GM19328 (cell line): ENCODE data around the gene DMPK.
"Not testable (repeated sequence)": the region's sequence is repeated elsewhere in the genome, so short reads cannot be mapped to it uniquely, and the experiment has no call there.

Source experiments
- ATAC-seq: cut with Tn5 transposase; IDR thresholded peaks from one replicate; pipeline ENCODE4 v1.9.1; 2021; ENCODE audit warnings: mild to moderate bottlenecking, moderate library complexity; ENCODE audit not compliant: unreplicated experiment

The DMPK gene

DNA sequence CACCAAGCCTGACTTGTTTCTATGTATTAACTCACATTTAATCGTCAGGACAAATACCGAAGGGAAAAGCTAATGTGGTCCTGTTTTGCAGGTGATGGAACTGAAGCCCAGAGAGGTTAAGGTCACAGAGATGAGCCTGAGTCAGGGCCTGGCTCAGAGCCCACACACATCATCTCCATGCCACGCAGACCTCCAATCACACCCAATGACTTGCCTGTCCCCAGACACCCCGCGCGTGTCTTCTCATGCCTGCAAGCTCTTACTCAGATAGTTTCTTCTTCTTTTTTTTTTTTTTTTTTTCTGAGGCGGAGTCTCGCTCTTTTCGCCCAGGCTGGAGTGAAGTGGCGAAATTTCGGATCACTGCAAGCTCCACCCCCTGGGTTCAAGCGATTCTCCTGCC, 29.7 kb downstream of the DMPK start:
- ATAC-seq, result no peak

DNA sequence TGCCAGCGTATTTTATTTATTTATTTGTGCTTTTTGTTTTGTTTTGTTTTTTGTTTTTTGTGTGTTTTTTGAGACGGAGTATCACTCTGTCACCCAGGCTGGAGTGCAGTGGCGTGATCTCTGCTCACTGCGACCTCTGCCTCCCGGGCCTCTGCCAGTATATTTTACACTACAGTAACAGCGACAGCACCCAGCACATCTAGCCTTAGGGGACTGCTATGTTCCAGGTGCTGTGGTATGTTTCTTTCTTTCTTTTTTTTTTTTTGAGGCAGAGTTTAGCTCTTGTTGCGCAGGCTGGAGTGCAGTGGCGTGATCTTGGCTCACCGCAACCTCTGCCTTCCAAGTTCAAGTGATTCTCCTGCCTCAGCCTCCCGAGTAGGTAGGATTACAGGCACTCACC, 30.8 kb downstream of the DMPK start:
- not testable (repeated sequence) for ATAC-seq

DNA sequence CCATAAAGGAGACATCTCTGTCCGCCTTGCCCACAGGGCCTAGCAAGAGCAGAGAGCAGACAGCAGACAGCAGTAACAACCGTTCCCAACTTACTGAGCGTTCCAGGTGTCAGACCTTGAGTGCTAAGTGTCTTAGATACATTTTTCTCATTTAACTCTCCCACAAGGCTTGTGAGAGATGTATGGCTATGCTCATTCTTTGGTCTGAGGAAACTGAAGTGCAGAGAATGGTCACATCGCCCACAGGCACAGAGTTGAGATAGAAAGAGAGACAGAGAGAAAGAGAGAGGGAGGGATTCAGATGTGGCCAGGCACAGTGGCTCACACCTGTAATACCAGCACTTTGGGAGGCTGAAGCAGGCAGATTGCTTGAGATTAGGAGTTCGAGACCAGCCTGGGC, 34.8 kb downstream of the DMPK start:
- ATAC-seq, result no peak

DNA sequence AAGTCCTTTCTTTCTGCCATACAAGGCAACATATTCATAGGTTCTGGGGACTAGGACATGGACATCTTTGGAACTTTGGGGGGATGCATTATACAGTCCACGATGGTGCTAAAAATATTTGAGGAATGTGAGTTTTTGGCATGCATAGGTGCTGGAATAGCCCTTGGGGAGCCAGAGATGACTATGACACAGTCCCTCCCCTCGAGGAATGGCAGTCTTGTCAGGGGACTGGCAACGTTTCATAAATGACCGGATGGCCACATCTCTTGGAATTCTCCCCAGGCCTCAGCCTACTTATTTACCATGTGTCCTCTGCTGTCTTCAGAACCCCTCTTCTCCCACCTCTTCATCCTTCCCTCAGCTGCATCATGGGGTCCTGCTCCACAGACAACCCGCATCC, 35.4 kb downstream of the DMPK start:
- ATAC-seq, result no peak

DNA sequence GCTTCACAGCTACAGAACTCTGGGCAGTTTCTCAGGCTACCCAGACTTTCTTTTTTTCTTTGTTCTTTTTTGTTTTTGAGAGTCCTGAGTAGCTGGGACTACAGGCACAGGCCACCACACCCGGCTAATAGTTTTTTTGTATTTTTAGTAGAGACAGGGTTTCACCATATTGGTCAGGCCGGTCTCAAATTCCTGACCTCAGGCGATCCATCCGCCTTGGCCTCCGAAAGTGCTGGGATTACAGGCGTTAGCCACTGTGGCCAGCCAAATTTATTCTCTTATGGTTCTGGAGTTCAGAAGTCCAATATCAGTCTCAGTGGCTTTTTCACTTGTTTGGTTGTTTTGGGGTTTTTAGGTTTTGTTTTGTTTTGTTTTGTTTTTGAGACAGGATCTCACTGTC, 36.7 kb downstream of the DMPK start:
- ATAC-seq, result no peak

DNA sequence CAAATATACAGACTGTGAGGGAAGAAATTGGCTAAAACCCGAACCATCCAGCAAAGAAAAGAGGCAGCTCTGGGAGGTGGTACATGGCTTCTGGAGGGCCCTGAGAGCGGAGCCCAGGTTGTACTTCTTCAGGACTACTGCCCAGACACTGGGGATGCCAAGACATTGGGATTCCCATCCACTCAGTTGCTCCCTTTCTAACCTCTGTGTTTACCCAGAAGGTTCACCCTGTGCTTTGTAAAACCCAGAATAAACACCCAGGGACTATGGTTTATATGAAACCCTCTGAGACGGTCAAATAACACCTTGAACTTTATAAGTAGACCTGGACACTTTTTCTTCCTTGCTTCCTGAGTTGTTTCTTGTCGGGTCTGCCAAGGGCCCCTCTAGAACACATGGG, 39.3 kb downstream of the DMPK start:
- ATAC-seq, result no peak

DNA sequence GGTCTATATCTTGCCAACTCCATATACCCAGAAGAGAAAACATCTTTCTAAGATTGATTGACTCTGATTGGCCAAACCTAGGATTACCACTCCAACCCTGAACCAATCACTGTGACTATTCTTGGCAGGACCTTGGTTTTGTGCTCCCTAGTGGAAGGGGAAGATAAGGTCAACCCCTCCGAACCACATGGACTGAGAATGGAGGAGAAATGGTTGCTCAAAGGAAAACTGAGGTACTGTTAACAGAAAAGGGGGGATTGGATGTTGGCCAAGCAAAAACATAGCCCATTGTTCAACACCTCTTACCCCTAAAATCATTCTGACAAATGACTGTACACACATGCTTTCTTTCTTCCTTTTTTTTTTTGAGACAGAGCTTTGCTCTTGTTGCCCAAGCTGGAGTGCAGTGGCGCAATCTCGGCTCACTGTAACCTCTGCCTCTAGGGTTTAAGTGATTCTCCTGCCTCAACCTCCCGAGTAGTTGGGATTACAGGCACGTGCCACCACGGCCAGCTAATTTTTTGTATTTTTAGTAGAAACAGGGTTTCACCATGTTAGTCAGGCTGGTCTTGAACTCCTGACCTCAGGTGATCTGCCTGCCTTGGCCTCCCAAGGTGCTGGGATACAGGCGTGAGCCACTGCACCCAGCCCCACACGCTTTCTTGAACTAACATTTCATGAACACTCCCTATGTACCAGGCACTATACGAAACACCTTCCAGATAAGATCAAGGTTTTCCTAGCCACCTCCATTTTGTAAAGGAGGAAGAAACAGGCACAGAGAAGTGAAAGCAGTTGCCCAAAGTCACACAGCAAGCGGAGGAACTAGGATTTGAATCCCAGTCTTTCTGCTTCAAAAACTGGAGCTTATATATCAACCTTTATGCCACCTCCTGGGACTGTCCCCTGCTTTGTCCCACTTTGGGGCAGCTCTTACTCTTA, 42.5 kb downstream of the DMPK start:
- ATAC-seq, result no peak

DNA sequence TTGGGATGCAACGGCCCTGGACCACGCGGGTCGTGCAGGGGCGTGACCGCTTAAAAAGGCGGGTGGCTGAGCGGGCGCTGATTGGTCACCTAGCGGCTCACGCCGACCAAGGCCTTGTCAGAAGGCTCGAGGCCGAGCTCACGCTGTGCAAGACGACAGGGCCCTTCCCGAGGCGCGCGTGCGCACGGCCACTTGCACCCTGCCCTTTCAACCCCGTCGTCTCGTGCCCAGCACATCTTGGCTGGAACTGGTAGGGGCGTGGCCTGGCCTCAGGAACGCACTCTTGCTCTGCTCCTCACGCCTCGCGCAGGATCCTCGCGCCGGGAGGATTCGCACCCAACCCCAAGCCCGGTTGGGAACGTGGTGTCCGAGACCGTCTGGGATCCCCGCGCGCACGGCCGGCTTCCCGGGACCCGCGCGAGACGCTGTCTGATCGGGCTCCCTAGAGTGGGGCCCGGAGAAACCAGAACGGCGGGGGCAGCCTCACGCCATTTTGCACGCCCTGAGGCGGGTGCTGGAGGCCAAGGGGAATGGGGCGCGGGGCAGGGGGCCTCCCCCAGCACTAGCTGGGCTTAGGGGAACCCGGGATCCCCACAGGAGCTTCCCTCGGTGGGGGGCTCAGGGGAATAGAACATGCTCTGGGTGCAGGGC, 49.0 kb downstream of the DMPK start, which contains the start of gene MEIOSIN:
TSS of gene MEIOSIN (plus strand) at position 280 of the 651 bp plus-strand sequence. CDS start 1,938 bp downstream, outside the sequence.
- no peak for ATAC-seq

DNA sequence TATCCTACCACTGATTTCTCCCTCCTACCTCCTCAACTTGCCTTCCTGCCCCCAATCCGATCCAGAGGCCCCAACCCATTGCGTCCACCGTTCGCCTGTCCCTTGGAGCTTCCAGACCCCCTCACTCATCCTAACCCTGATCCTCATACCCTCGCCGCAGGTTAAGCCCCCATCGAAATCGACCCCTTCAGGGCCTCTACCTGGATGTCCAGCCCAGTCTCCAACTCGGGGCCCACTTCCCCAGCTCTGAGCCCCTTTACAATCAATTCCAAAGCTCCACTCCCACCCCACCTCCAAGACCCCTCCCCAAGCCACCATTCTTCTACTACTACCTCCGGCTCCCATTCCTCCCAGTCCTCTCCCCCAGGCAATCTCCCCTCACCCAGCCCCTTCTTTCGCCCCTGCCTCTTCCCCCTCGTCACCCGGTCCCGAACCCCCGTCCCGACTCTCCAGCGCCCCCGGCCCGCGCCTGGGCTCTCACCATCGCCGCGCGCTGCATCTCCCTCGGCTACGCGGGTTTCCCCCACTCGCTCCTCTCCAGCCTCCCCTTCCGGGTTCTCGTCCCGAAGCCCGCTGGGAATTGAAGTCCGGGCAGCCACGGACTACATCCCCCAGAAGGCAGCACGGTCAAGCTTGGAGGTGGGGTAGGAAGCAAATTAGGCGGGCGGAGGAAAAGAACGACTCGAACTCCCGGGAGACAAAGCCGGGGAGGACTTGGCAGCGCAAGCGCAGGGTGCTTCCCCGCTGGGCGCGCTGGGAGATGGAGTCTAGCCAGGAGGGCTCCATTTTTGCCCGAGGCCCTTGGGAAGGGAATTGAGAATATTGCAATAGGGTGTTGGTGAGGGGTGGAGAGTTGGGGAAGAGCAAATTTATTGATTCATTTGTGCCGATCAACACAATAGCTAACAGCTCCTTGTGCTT, 51.7 kb downstream of the DMPK start, which contains the start of gene FBXO46:
TSS of gene FBXO46 (minus strand) at position 529 of the 921 bp plus-strand sequence. CDS start 17,401 bp downstream, outside the sequence.
- ATAC-seq, result peak; percentile 77

DNA sequence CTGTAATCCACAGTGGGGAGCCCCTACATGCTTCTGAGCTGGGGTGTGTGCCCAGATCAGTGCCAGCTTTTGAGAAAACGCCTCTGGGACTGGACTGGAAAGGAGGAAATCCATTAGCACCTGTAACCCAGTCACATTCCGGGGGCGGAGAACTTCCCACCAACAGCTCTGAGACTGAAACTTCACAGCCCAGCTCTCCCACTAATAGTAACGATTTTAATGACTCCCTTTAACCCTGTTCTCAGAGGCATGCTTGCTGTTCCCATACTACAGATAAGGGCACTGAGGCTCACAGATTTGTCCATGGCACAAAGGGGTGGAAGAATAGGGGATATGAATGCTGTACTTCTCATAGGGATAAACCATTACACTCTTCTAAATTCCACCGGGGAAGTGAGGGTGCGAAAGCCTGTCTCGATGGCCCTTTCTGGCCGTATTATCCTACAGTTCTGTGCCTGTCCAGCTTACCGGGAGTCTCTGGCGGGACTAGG, 52.4 kb downstream of the DMPK start:
- ATAC-seq, result no peak

DNA sequence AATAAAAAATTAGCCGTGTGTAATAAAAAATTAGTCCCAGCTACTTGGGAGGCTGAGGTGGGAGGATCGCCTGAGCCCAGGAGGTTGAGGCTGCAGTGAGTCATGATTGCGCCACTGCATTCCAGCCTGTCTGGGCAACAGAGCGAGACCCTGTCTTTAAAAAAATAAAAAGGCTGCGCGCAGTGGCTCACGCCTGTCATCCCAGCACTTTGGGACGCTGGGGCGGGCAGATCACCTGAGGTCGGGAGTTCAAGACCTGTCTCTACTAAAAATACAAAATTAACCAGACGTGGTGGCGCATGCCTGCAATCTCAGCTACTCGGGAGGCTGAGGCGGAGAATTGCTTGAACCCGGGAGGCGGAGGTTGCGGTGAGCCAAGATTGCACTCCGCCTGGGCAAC, 53.6 kb downstream of the DMPK start:
- not testable (repeated sequence) for ATAC-seq

DNA sequence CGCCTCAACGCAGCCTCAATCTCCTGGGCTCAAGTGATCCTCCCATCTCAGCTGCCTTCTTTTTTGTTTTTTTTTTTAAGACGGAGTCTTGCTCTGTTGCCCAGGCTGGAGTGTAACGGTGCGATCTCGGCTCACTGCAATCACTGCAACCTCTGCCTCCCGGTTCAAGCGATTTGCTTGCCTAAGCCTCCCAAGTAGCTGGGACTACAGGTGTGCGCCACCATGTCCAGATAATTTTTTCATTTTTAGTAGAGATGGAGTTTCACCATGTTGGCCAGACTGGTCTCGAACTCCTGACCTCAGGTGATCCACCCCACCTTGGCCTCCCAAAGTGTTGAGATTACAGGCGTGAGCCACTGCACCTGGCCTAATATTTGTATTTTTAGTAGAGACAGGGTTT, 62.2 kb downstream of the DMPK start:
- ATAC-seq, result not testable (repeated sequence)
